Gastrocnemius medialis (tissue), 4 donors: ENCODE measurements around the gene GTF3C1.

Experiments used
- POLR2A ChIP-seq, 2 donors: fragments of 450-650 bp; IDR thresholded peaks; one replicate each; pipeline ENCODE4 v1.6.1; 2017; ENCODE audit warnings: antibody characterized with exemption in 2 of 2, mild to moderate bottlenecking in 2 of 2, moderate library complexity in 2 of 2
- TF ChIP-seq, protein P1 (sequence below), 5 experiments: fragments of 450-650 bp in 3 of 5; fragments of 200-600 bp in 2 of 5; sonication (generic) in 2 of 5; IDR thresholded peaks in 4 of 5; conservative IDR thresholded peaks in 1 of 5; 1 replicate in 4 of 5; 2 replicates in 1 of 5; pipeline ENCODE4 v1.5.1; 2016 to 2019; ENCODE audit warnings: antibody characterized with exemption in 5 of 5, mild to moderate bottlenecking in 3 of 5, moderate library complexity in 3 of 5

GRCh38 chr16:27437946-27438345, 111.8 kb downstream of the GTF3C1 start:
- no peak for TF ChIP-seq POLR2A (IDR thresholded peaks at IDR 0.05)
- TF ChIP-seq, protein P1, sequence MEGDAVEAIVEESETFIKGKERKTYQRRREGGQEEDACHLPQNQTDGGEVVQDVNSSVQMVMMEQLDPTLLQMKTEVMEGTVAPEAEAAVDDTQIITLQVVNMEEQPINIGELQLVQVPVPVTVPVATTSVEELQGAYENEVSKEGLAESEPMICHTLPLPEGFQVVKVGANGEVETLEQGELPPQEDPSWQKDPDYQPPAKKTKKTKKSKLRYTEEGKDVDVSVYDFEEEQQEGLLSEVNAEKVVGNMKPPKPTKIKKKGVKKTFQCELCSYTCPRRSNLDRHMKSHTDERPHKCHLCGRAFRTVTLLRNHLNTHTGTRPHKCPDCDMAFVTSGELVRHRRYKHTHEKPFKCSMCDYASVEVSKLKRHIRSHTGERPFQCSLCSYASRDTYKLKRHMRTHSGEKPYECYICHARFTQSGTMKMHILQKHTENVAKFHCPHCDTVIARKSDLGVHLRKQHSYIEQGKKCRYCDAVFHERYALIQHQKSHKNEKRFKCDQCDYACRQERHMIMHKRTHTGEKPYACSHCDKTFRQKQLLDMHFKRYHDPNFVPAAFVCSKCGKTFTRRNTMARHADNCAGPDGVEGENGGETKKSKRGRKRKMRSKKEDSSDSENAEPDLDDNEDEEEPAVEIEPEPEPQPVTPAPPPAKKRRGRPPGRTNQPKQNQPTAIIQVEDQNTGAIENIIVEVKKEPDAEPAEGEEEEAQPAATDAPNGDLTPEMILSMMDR (IDR thresholded peaks at IDR 0.05 in 4 of 5, conservative IDR thresholded peaks at IDR 0.05 in 1 of 5): no peak
